Measurements from ENCODE around the gene ASCL3.
"Not testable (repeated sequence)": the region's sequence is repeated elsewhere in the genome, so short reads cannot be mapped to it uniquely, and the experiment has no call there.

The ASCL3 gene

DNA sequence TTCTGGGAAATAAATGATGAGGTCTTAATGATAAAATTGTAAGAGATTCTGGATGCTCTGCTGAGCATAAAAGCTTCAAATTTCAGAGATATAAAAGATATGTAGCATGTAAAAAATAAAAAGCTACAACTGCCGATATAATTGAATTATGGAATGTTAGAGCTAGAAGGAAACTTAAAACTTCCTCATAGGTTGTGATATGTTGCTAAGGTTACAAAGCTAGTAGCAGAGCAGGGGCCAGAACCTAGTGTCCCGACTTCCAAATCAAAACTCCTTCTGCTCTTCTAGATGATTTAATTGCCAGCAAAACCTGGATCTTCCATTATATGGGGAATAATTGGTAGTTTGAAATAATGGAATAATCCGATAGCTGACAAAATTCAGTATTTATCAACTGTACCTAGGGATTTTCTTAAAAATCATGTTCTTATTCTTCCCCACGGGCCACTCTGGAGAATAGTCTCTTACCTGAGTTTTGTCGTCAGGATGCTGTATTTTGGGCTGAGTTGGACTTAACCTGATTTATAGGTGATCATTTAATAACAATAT lies at the start of gene ASCL3:
ASCL3 (minus strand) TSS at position 499 of the 549 bp plus-strand sequence. CDS start 4,855 bp downstream, outside the sequence.
- DNase-seq, result no peak

DNA sequence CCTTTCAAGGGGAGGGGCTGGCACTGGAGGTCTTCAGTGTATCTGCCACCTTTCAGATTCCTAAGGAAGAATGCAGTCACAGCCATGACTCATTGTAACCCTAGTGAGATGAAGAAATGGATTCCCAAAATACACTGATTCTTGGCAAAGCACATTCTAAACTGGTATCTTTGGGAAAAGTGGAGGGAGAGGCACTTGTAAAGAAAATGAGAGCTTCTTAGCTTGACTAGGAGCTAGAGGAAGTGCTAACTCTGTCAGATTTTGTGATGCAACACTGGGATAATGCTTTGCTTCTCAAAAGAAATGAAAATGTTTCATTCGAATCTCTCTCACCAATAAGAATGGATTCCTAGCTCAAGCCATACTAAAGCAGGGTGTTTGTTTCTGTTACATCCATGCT lies 46.6 kb upstream of the ASCL3 start:
- DNase-seq, result no peak

GRCh38 chr11:8988329-8989234 lies 45.8 kb upstream of the ASCL3 start:
- no peak for DNase-seq

GRCh38 chr11:8987446-8987845 lies 44.6 kb upstream of the ASCL3 start:
- peak; percentile 35 for DNase-seq

DNA sequence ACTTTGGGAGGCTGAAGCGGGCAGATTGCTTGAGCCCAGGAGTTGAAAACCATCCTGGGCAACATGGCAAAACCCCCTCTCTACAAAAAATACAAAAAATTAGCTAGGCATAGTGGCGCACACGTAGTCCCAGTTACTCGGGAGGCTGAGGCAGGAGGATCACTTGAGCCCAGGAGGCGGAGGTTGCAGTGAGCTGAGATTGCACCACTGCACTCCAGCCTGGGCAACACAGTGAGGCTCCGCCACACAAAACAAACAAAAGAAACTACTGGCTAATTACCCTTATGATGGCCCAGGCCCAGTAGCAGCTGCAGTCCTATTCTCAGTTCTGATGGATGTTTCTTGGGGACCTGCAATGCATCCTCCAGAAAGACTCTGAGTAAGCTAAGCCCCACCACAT lies 44.0 kb upstream of the ASCL3 start:
- DNase-seq, result not testable (repeated sequence)

- no peak for DNase-seq
These were observed 42.6 kb upstream of the ASCL3 start for GRCh38 chr11:8985462-8985861.

DNA sequence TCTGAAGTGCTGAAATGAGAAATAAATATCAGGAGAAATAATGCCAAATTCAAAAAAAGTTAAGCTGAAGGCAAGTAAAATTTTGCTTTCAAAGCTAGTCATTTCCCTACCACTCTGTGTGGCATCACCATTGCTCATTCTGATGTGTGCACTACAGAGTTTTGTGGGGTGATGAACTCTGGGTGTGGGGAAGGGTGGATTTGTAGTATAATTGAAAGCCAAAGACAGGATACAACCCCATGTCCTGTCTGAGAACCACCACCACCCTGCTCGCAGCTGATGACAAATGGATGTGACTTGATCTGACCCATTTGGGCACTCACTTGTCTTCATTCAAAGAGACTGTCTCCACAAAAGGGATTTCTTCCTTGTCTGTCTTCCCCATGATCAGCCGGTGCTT lies 40.7 kb upstream of the ASCL3 start:
- peak; percentile 67 for DNase-seq

DNA sequence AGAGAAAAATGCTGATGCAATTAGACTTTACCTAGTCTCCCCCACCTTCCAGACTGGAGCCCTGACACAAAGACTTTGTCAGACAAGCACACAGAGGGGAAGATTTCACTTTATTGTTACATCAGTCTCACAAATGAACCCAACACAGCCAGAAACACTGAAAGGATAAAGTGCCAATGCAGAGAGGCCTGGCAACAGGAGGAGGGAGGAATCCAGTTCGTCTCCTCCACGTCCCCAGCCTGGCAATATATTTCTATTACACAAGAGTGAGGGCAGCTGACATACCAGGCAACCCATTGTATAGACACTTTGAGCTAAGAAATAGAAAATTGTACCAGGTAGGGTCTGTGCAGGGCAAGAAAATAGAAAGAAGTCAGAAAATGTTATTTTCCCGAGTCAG lies 37.7 kb upstream of the ASCL3 start:
- no peak for DNase-seq

DNA sequence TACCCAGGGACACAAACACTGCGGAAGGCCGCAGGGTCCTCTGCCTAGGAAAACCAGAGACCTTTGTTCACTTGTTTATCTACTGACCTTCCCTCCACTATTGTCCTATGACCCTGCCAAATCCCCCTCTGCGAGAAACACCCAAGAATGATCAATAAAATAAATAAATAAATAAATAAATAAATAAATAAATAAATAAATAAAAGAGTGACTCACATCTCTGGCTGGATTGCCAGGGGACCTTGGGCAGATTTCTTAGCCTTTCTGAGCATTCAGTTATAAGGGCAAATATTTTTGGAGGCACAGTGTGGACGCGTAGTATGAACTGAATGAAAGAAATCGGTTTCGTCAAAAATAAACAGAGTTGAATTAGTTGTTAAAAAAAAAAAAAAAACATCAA lies 36.5 kb upstream of the ASCL3 start:
- not testable (repeated sequence) for DNase-seq

DNA sequence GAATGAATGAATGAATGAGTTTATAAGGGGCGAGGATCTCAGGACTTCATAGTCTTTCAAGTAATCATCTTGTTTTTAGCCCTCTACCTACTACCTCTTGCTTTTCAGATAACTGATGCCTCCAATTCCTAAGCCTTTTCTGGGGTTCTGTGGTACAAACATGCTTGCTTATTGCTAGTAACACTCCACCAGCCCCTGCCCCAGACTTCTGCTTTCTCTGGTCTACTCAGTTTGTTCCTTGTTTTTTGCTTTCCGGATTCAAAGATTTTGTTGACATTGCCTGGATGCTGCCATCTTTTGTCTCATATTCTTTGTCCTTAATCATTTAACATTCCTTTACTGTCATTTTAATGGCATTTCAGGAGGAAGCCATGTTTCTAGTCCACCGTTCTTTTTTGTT lies 30.3 kb upstream of the ASCL3 start:
- no peak for DNase-seq

GRCh38 chr11:8971924-8972316 lies 29.1 kb upstream of the ASCL3 start:
- no peak for DNase-seq

GRCh38 chr11:8971196-8971923 lies 28.5 kb upstream of the ASCL3 start:
- DNase-seq, result no peak

GRCh38 chr11:8967184-8967583 lies 24.4 kb upstream of the ASCL3 start:
- DNase-seq, result no peak

GRCh38 chr11:8964324-8965320 lies 21.8 kb upstream of the ASCL3 start, which contains the start of gene TMEM9B:
Gene TMEM9B, minus strand, starts transcription at chr11:8964442. Its CDS starts 129 bp downstream, at chr11:8964313.
- peak; percentile 92 for DNase-seq

DNA sequence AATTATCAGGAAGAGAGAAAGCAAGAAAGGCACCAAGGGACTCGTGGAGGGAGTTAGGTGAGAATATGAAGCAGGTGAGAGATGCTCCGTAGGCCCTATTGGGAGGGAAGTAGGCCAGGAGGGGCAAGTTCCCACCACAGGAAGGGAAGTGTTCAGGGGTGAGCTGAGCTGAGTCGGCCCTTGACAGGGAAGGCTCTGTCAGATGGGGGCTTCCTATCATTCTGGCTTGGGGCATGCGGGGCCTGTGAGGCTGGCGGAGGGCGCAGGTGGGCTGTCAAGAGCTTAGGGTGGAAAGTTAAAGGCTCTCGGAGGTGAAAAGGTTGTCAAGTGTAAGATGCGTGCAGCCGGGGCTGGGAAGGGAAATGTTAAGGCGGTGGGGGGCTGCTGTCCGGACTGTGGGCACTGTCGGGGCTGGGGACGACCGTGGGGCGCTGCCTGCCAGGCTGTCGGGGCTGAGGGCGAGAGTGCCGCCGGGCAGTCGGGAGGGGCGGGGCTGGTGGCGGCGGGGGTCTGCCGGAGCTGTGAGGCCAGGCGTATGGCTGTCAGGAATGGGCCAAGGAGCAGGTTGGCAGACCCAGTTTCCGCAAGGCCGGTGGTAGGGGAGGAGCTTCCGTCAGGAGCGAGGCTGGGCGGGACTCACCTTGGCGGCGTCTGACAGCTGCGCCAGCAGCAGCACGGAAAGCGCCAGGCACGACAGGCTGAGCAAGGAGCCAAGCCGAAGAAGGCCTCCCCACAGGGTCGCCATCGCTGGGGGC lies 20.9 kb upstream of the ASCL3 start:
- peak; percentile 85 for DNase-seq

- DNase-seq, result no peak
These were observed 20.0 kb upstream of the ASCL3 start for GRCh38 chr11:8962841-8963240.

DNA sequence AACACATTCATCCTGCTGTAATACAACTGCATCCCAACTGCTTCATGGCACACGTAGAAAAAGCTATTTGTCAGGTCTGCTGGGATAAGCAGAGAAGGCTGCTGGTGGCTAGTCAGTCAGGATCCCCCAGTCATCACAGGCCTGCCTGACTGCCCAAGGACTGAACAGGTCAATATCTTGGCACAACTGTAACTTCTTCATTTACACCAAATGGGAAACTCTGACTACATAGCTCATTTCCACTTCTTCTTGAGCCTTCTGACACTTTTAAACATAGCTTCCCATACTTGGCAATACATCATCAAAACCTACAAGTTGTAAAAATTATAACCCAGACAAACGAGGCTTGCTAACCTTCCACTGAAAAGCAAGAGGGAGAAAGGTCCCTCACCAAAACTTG lies 18.6 kb upstream of the ASCL3 start:
- DNase-seq, result no peak

- DNase-seq, result peak; percentile 82
These were observed 16.8 kb upstream of the ASCL3 start for GRCh38 chr11:8959546-8960166.

DNA sequence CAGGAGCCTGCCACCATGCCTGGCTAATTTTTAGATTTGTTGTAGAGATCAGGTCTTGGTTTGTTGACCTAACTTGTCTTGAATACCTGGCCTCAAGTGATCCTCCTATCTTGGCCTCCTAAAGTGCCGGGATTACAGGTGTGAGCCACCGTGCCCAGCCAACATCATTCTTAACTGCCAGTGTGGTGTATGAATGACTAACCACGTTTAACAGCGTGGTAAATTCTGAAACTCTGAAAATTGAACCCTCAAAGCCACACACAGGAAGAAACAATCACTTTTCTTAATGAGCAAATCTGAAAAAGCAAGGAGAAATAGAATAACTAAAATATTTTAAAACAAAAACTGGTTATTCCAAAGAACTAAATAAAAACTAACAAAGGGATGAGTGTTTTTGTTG lies 14.0 kb upstream of the ASCL3 start:
- DNase-seq, result peak; percentile 64

DNA sequence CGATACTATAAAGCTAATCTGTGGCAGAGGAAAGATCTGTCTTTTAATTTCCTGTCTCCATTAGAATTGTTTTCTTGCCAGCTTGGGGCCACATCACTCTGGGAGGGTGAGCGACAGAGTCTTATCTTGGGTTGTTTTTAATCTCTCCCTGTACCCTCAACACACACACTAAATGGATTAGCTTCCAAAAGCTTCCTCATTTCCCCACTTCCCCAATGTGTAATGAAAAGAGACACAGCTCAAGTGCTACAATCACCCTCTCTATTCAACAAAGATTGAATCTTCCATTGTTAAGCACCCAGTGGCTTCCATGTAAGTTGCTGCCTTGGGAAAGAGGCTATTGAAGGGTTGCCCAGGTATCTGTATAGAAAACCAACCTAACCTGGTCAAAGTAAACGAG lies 6.1 kb upstream of the ASCL3 start:
- DNase-seq, result no peak
